GM21786 (cell line): ENCODE data around the gene SCLY.
"Not testable (repeated sequence)": the region's sequence is repeated elsewhere in the genome, so short reads cannot be mapped to it uniquely, and the experiment has no call there.

Experiments used
- ATAC-seq: cut with Tn5 transposase; IDR thresholded peaks from one replicate; pipeline ENCODE4 v1.9.1; 2021; ENCODE audit not compliant: unreplicated experiment

The SCLY gene, protein sequence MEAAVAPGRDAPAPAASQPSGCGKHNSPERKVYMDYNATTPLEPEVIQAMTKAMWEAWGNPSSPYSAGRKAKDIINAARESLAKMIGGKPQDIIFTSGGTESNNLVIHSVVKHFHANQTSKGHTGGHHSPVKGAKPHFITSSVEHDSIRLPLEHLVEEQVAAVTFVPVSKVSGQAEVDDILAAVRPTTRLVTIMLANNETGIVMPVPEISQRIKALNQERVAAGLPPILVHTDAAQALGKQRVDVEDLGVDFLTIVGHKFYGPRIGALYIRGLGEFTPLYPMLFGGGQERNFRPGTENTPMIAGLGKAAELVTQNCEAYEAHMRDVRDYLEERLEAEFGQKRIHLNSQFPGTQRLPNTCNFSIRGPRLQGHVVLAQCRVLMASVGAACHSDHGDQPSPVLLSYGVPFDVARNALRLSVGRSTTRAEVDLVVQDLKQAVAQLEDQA

DNA sequence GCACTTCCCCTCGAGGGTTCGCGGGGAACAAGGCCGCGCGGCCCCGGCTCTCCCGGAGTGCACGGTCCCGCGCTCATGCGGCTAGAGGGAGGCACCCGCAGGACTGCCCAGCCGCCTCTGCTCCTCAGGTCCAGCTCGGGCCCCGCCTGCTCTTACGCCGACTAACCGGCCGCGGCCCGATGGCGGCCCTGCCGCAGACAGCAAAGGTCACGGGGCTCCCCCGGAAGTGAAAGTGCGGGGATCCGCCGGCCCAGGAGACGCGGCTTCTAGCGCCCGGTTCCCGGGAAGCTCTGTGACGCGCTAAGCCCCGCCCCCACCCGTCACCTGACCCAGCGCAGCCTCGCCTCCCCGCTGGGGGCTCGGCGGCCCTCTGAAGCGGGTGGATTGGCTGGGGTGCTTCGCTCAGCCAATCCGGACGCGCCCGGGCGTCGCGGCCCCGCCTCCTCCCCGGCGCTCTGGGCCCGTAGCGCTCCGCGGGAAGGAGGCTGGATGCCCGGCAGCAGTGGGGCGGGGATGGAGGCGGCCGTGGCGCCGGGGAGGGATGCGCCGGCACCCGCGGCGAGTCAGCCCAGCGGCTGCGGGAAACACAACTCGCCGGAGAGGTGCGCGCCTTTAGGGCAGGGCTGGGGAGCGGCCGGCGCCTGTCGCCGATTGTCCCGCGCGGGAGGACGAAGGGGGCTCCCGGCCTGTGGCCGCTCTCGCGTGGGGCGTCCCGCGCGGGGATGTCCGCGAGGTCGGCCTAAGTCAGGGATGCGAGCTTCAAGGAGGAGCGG lies at the start of gene SCLY:
Gene SCLY, plus strand, starts transcription at position 460 of the 773 bp plus-strand sequence. Its CDS starts 54 bp downstream, at position 514.
- peak; percentile 93 for ATAC-seq

DNA sequence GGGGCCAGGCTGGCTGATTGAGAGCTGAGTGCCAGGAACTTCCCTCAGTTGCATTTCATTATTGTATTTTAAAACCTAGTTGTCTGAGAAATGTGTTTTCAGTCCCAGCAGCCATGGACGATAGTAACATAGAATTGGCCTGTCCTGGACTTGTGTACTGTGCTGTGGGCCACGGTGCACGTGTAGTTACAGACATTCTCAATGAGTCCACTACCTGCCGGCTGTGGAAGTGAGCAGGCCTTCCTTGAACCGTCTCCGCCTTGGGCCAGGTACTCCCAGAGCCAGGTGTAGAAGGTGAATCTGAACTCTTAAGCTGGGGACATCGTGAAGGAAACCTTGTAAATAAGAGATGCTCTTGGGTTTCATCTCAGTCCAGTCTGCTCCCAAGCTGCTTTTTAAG lies 47.0 kb upstream of the SCLY start:
- no peak for ATAC-seq

DNA sequence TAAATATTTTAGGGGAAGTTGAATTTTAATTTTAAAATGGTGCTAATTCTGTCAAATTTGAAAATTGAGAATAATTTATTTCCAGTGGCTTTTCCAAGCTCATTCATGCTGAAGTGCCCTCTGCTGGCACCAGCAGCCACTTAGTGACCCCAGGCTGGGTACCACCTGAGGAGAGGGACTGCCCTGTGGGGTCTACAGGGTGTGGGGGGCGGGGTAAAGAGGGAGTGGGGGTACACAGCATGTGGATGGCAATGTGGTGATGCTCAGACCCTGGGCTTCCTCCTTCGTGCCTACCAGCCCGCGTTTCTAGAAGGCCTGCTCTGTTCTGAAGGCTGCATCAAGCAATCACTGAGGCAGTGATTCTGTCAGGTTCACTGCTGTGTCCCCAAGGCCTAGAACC lies 45.1 kb upstream of the SCLY start:
- ATAC-seq, result no peak

DNA sequence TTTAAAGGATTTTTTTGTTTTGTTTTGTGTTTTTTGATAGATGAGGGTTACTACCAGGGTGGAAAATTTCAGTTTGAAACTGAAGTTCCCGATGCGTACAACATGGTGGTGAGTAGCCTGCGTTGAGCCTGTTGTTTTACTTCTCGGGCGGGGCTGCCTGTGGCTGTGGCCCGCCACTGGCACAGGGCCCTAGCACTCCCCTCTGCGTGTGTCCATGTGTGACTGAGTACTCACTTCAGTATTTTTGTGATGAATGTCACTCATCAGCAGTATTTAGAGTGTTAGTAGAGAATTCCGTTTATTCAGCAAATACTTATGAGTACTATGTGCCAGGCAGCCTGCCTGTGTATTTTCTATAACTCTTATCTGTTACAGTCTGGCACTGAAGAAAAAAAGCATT lies 44.3 kb upstream of the SCLY start:
- ATAC-seq, result no peak

DNA sequence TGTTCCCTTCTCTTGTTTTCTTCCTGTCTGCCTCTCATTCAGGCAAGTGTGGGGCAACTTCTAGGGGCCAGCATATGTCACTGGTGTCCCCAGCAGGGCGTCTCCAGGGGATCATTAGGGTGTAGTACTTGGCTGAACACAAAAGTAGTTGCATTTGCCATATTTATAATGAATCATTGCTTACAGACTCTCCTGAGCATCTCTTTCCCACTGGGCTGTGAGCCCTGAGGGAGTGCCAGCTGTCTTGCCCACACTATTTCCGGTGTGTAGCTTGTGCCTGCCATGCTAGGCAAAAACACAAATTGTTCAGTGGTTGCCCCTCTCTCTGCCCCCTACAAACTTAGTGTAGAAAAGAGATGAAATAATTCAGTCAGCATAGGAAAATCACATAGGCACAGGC lies 40.8 kb upstream of the SCLY start:
- ATAC-seq, result no peak

DNA sequence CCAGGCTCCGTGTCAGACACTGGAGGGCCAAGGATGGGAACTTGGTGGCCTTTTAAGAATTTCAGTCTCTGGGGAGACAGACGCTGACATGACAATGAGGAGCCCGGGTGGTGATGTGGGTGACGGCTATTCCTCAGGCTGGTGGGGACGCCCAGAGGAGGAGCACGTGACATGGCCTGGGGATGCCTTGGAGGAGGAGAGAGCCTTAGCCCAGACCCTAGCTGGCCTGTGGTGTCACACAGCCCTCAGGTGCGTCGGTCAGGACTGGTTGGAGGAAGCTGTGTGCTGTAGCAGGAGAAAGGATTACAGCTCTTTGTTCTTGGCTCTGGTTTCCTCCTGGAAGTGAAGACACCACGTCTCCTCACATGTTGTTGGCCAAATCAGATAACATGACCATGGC lies 40.0 kb upstream of the SCLY start:
- no peak for ATAC-seq

DNA sequence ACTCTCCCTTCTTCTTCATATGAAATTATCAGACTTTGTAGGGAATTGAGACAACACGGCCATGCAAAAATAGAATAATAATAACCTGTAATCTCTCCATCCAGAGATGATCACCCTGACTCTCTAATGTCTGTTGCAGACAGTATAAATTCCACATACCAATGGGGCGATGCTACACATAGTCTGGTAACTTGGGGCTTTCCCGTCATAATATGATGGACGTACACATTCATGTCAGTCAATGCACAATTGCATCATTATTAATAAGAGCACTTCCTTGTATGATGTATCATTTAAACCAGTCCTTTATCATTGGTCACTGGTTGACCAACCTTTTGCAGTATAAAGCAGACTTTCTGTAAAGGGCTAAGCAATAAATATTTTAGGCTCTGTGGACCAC lies 39.5 kb upstream of the SCLY start:
- no peak for ATAC-seq

DNA sequence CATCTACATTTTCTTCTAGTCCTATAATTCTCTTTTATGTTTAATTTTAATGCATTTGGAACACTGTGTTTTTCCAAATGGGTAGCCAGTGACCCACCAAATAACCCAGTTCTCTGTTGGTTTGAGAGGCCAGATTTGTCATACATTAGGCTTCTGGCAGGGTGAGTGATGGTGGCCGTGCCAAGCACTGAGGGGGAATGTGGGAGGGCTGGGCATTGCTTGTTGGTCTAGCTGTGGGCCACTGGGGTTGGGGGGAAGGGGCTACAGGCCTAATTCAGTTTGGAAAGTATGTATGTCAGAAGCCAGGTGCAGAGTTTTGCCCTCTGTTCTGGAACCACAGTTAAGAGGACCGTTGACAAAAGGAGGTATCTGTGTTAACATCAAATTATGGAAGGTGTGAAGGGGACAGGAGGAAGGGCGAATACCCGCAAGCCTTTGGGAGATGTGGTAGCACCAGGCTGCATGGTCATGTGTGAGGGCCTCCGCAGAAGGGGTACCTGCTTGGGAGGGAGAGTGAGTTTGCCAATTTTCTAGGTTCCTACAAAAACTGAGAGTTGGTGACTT lies 38.1 kb upstream of the SCLY start:
- ATAC-seq, result no peak

DNA sequence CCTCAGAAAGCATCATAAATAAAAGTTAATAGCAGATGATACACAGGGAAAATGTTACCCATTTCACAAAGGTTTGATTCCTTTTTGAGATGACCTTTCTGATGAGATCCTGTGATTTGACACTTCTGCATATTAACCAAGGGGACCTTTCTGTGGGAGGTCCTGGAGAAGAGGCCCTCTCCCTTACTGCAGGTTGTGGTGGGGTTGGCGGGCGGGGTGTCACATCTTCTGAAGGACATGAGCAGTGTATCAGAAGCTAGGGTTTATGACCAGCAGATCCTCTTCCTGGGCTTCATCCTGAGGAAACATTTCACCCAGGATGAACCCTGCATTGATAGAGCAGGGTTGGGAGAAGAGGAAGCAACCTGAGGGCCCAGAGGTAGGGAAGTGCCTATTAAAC lies 37.2 kb upstream of the SCLY start:
- ATAC-seq, result no peak

DNA sequence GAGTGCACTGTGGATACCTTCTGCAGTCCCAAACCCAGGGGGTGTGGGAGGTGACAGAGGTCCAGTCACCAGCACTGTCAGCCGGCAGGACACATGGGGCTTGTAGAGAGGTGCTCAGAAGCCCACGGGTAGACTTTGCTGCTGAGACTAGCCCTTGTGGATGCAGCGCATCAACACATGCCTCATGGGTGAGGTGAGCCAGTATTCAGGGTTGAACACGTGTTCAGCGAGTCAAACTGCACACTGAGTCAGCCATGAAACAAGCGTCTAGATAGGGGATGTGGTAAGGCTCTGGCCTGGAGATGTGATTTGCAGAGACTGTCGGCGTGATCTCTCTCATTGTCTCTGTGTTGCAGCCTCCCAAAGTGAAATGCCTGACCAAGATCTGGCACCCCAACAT lies 35.8 kb upstream of the SCLY start:
- ATAC-seq, result no peak

DNA sequence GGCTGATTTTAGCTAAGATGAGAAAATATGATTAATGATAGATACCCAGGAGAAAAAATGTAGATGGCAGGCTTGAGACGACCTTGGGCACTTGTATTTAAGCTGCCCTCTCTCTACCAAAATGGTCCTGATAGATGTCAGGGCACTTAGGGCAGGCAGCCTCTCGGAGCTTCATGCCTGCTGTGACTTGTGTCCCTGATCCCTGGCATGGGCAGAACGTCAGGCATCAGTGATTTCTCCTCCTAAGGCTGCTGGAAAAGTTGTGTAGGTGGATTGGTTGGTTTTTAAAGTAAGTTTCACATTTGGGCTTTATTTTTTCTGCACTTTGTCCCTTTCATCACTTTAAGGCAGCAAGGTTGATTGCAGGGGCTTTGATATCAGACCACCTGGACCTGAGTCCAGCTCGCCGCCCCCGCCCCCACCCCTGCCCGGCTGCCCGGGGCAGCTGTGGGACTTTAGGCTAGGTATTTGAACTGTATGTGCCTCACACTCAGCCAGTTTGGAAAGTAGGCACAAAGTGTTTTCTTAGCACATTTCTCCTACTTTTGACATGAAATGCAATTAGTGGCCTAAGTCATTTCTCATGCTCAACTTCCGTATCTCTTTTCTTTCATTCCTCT lies 35.0 kb upstream of the SCLY start:
- ATAC-seq, result no peak

DNA sequence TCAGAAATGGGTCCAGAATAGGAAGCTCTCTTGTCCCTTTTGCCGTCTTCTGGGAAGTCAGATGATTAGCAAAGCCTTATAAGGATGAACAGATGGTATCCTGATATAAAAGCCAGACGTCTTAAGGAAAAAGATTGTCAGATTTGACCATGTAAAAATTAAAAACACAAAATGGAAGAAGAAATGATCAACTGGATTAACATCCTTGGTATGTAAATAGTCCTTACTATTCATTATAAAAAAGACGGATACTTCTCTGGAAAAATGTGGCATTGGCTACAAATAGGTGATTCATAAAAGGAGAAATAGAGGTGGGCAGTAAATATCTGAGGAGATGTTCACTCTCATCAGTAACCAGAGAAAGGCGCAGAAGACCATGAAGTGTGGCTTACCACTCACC lies 33.7 kb upstream of the SCLY start:
- no peak for ATAC-seq

DNA sequence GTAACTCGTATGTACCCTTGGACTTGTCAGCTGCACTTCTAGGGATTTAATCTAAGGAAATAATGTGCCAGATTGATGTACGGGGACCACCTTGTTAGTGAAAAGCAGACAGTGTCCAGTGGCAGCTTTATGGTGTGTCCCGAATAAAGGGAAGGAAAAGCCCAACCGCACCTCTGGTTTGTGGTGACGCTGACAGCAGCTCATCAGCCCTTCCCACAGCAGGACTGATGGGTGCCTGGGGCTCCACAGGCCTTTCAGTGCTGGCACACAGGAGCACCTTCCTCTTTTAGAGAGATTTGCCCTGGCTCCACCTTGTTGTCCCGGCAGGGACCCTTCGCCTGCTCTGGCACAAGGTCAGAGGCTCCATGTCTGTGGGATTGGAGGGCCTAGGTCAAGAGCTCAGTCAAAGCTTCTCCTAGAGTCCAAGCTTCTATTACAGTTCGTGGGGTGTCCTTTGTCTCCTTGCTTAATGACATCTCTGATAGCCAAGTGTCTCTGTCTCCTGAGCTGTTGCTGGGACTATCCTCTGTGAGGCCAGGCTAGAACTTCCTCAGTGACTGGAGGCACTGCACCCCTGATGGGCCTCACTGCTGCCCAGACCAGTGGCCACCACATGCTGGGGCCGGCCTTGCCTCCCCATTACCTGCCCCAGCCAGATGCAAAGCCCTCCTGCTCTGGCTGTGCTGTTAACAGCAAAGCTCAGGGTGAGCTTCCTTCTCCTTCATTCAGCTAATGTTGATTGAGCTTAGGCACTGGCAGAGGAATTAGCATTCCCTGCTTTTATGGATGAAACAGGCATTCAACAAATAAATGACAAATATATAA lies 33.0 kb upstream of the SCLY start:
- no peak for ATAC-seq

DNA sequence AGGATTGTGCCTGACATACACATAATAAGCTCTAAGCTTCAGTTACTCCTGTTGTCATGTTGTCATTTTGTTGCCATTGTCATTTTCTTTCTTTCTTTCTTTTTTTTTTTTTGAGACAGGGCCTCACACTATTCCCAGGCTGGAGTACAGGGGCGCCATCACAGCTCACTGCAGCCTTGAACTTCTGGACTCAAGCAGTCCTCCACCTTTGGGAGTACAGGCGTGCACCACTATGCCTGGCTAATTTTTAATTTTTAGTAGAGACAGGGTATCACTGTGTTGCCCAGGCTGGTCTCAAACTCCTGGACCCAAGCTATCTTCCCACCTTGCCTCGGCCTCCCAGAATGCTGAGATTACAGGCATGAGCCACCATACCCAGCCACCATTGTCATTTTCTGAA lies 30.9 kb upstream of the SCLY start:
- no peak for ATAC-seq

DNA sequence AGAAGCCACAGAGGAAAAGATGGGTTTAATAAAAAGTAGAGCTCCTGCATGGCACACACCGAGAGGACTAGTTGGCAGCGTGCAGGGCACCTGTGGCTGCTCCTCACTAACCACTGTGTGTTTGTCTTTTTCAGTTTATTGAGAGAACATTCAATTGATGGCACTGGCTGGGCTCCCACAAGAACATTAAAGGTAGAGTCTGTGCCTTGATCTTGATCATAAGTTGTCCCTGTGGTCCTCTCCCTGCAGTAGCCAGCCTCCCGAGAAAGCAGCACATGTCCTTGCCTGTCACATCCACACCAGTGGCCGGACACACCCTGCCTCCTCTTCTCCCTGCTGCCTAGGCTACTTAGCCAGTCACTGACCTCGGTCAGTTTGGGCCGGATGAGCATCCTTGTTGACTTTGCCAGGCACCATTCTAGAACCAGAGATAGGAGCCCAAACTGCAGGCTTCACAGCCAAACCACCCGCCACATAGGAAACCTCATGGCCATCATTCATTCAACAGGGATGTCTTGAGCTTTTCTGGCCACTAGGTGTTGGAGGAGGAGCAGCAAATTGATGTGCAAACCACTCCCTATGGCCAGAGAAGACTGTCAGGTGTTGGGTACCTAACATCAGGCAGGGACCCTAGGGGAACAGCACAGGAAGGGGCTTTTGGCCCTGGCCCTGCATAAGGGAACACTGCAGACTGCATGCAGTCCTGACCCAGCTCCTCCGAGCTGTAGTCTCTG lies 30.2 kb upstream of the SCLY start:
- no peak for ATAC-seq

DNA sequence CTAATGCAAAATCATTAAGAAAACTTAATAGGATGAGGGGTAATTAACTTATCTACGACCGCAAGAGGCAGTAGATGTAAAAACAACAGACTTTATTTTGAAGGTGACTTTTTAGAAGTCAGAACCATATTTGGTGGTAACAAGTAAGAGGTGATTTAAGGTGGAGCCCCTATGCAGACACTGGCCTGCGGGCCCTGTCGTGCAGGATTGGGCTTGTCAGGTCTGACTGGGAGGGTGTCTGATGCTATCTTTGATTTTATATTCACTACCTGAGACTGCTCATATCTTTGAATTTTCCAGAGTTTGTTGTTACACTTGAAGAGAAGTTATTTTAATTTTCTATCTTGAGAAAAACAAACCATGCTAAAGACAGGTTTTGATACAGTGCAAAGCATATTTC lies 29.1 kb upstream of the SCLY start:
- no peak for ATAC-seq

DNA sequence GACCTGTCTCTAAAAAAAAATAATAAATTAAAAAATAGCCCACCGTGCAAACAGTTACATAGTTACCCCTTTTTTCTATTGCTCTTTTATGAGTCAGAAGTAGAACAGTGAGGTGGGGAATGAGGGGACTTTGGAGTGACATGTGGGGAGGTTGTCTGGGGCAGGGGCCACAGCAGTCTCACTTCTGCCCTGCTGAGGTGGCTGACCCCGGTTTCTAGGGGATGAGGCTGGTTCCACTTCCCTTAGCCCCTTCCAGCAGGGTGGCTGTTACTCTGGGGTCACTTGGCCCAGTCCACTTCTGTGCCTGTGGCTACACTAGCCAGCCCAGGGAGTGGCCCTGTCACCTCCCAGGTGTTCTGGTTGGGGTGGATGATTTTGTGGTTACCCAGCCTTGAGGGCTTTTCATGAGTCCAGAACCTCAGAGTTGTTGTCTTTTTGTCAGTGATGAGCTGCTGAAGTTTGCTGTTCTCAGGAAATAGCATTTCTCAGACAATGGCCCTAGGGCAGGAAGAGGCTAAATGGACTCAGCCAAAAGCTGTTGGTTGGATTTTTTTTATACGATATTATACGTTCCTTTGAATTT lies 28.0 kb upstream of the SCLY start:
- ATAC-seq, result no peak

DNA sequence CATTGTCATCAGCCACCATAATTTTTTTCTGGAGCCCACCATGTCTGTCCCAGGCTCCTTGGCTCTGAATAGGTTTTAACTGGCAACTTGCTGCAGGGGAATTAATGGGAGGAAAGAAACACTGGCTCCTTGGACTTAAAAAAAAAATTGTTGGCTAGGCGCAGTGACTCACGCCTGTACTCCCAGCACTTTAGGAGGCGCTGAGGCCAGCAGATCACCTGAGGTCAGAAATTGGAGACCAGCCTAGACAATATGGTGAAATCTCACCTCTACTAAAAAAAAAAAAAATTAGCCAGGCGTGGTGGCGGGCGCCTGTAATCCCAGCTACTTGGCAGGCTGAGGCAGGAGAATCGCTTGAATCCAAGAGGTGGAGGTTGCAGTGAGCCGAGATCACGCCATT lies 26.8 kb upstream of the SCLY start:
- not testable (repeated sequence) for ATAC-seq

DNA sequence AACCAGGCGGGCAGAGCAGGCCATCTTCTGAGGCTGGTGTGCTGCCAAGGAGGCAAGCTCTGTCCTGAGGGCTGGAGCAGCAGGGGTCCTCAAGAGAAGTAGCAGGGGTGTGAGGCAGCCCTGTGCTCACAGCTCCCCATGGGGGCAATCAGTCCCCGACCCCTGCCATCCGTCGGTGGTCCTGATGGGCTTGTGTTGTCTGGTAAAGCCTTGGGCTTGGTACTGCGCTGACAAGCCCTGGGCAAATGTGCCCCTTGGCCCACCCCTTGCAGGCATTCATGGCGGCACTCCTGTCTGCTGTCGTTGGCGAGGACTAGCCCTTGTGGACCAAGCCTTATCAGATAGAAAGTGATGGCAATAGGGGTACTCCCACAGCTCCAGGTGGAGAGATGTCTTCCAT lies 22.6 kb upstream of the SCLY start:
- ATAC-seq, result no peak

DNA sequence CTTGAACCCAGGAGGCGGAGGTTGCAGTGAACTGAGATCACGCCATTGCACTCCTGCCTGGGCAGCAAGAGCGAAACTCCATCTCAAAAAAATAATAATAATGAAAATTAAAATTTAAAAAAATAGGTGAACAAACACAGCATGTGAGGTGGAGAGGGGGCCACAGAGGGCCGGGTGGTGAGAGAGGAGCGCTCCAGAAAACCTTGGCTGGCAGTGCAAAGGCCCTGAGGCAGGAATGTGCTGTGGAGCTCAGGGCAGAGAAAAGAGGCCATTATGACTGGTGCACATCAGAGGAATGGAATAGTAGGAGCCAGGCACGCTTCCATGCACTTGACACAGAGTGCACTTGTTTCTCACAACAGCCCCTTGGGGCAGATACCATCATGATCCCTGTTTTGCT lies 21.6 kb upstream of the SCLY start:
- ATAC-seq, result no peak
